HG03095 (cell line): ENCODE results near the gene C12orf60.

Source experiments
- ATAC-seq: cut with Tn5 transposase; IDR thresholded peaks from one replicate; pipeline ENCODE4 v1.9.1; 2021; ENCODE audit warnings: moderate library complexity; ENCODE audit not compliant: unreplicated experiment

Gene C12orf60

GRCh38 chr12:14871247-14871646 is 67.8 kb downstream of the C12orf60 start:
- no peak for ATAC-seq

GRCh38 chr12:14871886-14872285 is 68.4 kb downstream of the C12orf60 start:
- no peak for ATAC-seq

- no peak for ATAC-seq
Observed at GRCh38 chr12:14873440-14874185, 70.1 kb downstream of the C12orf60 start.
